ENCODE results near the gene AFF3. TPM values are rescaled to one million over a fixed set of nuclear protein-coding genes. Genes with fewer than 3 reads are reported as not detected.

The AFF3 gene
- total and polyA plus RNA-seq, 2 of the 13 experiments (the other 11 are each of a cell fraction or from before 2014, with no cell fraction given): not detected

DNA sequence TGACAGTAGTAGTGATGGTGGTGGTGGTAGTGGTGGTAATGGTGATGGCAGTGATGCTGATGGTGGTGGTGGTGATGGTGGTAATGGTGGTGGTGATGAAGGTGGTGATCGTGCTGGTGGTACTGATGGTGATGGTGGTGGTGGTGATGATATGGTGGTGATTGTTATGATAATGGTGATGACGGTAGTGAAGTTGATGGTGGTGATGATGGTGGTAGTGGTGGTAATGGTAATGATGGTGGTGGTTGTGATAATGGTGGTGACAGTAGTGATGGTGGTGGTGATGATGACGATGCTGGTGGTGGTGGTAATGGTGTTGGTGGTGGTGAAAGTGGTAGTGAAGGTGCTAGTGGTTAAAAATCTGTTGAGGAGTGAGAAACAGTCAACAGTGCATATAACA lies 125.6 kb downstream of the AFF3 start:
- DNase-seq (ENCODE audit: low spot score) (no peak), ATAC-seq (no peak), FAIRE-seq (no peak)
- Histone ChIP-seq H3K27ac (ENCODE audit: extremely low read length, insufficient read depth, low read length) (no peak overlapping the region), H3K79me2 (ENCODE audit: insufficient read depth, low read length) (no peaks in the 10 kb centered on the region), H3K9ac (ENCODE audit: insufficient read depth, low read depth, low read length) (no peak overlapping the region), H4K20me1 (ENCODE audit: insufficient read depth, low read length) (no peaks in the 10 kb centered on the region), H3K36me3 (replicated peaks in 1 of 2; ENCODE audit: control insufficient read depth in 1 of 2, insufficient read depth in 2 of 2, low read length in 2 of 2) (no peaks in the 10 kb centered on the region), H2AFZ (ENCODE audit: low read length) (no peak overlapping the region), H3K27me3 (ENCODE audit: control insufficient read depth in 1 of 2, insufficient read depth in 2 of 2, low read length in 2 of 2) (peaks cover 0 to 10% of the 10 kb centered on the region in 2 experiments; a peak in 2 of 5 replicates), H3K4me1 (ENCODE audit: insufficient read depth, low read length) (no peaks in the 10 kb centered on the region), H3K9me3 (ENCODE audit: low read length) (peaks cover 12% of the 10 kb centered on the region; the same call in 1 of the 2 replicates), H3K4me3 (replicated peaks in 1 of 3; ENCODE audit: insufficient read depth in 1 of 3, low read depth in 2 of 3, low read length in 3 of 3) (no peak overlapping the region), H3K4me2 (ENCODE audit: low read depth, low read length) (no peak overlapping the region)
- POLR2A ChIA-PET: no interaction called here
- intact Hi-C loops (cut with micrococcal nuclease; ENCODE audit: unreplicated experiment): no loop called here
- CTCF ChIA-PET (ENCODE audit: low intra/inter-chr PET ratio, low total read pairs): no interaction called here
- no TSS peak for BruUV-seq (replicated peaks)
- TF ChIP-seq CREB1 (IDR thresholded peaks at IDR 0.05) (peak; percentile 91), CREB1 (CRISPR knock-in tag; IDR thresholded peaks at IDR 0.05) (no peak), TRIM22 (IDR thresholded peaks at IDR 0.05) (0 out of 2 replicates have a peak, but pooled peaks have one; percentile 17)
- TF ChIP-seq, protein P1, sequence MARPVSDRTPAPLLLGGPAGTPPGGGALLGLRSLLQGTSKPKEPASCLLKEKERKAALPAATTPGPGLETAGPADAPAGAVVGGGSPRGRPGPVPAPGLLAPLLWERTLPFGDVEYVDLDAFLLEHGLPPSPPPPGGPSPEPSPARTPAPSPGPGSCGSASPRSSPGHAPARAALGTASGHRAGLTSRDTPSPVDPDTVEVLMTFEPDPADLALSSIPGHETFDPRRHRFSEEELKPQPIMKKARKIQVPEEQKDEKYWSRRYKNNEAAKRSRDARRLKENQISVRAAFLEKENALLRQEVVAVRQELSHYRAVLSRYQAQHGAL (CRISPR knock-in tag; IDR thresholded peaks at IDR 0.05; ENCODE audit: not compliant biosample characterization): no peak
- in situ Hi-C loops (cut with HindIII; ENCODE audit: extremely low pct_ligation_motif_present, low pct_unique_long_range_greater_than_20kb): no loop called here
- 47% methylated on average over 3 of the region's 3 CpGs for WGBS (ENCODE audit: low lambda C conversion rate)

DNA sequence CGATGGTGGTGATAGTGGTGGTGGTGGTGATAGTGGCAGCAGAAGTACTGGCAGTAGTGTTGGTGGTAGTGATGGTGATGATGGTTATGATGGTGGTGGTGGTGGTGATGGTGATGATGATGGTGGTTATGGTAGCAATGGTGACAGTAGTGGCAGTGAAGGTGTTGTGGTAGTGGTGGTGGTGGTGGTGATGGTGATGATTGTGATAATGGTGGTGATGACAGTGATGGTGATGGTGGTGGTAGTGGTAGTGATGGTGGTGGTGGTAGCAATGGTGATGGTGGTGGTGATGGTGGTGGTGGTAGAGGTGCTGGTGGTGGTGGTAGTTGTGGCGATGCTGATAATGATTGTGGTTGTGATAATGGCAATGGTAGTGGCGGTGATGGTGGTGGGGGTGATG lies 126.5 kb downstream of the AFF3 start:
- ChIA-PET POLR2A (no interaction called here), CTCF (ENCODE audit: low intra/inter-chr PET ratio, low total read pairs) (no interaction called here)
- intact Hi-C loops (cut with micrococcal nuclease; ENCODE audit: unreplicated experiment) (no loop called here), in situ Hi-C loops (cut with HindIII; ENCODE audit: extremely low pct_ligation_motif_present, low pct_unique_long_range_greater_than_20kb) (no loop called here)
- H3K27me3 ChIP-seq (ENCODE audit: control insufficient read depth in 1 of 2, insufficient read depth in 2 of 2, low read length in 2 of 2): peaks cover 0 to 10% of the 10 kb centered on the region in 2 experiments; a peak in 2 of 5 replicates
- H4K20me1 ChIP-seq (ENCODE audit: insufficient read depth, low read length): no peaks in the 10 kb centered on the region
- no peak overlapping the region for H3K4me3 ChIP-seq (replicated peaks in 1 of 3; ENCODE audit: insufficient read depth in 1 of 3, low read depth in 2 of 3, low read length in 3 of 3)
- peaks cover 12% of the 10 kb centered on the region; the same call in 1 of the 2 replicates for H3K9me3 ChIP-seq (ENCODE audit: low read length)
- no peaks in the 10 kb centered on the region for H3K36me3 ChIP-seq (replicated peaks in 1 of 2; ENCODE audit: control insufficient read depth in 1 of 2, insufficient read depth in 2 of 2, low read length in 2 of 2)
- TF ChIP-seq CREB1 (IDR thresholded peaks at IDR 0.05) (peak; percentile 79; the same call in 1 of the 2 replicates), CREB1 (CRISPR knock-in tag; IDR thresholded peaks at IDR 0.05) (no peak), NR2F1 (CRISPR knock-in tag; IDR thresholded peaks at IDR 0.05) (no peak)
- TF ChIP-seq, protein P2, sequence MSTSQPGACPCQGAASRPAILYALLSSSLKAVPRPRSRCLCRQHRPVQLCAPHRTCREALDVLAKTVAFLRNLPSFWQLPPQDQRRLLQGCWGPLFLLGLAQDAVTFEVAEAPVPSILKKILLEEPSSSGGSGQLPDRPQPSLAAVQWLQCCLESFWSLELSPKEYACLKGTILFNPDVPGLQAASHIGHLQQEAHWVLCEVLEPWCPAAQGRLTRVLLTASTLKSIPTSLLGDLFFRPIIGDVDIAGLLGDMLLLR (CRISPR knock-in tag; IDR thresholded peaks at IDR 0.05): no peak
- H3K9ac ChIP-seq (ENCODE audit: insufficient read depth, low read depth, low read length): no peak overlapping the region
- ATAC-seq (no peak), DNase-seq (ENCODE audit: low spot score) (no peak), FAIRE-seq (no peak)
- H2AFZ ChIP-seq (ENCODE audit: low read length): no peak overlapping the region
- WGBS (ENCODE audit: low lambda C conversion rate): 94% methylated on average over 3 of the region's 3 CpGs
- no TSS peak for BruUV-seq (replicated peaks)
- no peak overlapping the region for H3K27ac ChIP-seq (ENCODE audit: extremely low read length, insufficient read depth, low read length)
- no peak overlapping the region for H3K4me2 ChIP-seq (ENCODE audit: low read depth, low read length)
- no peaks in the 10 kb centered on the region for H3K4me1 ChIP-seq (ENCODE audit: insufficient read depth, low read length)
- no peaks in the 10 kb centered on the region for H3K79me2 ChIP-seq (ENCODE audit: insufficient read depth, low read length)

Data from HepG2 (cell line).